Measurements from ENCODE around the gene ENPP1. TPM values are rescaled to one million over a fixed set of nuclear protein-coding genes. Genes with fewer than 3 reads are reported as not detected.
A peak's percentile ranks its signal among the peaks of the same experiment; 100 is the strongest.

ENPP1 gene
- total and polyA plus RNA-seq, 9 donors = 5.4 to 40.7 (median 21.7) TPM

- Histone ChIP-seq H3K4me1 (ENCODE audit: insufficient read depth) (no peaks in the 10 kb centered on the region), H3K27me3 (no peaks in the 10 kb centered on the region), H3K9me3 (no peaks in the 10 kb centered on the region), H3K4me3 (no peak overlapping the region), H3K27ac (no peak overlapping the region), H3K36me3 (no peaks in the 10 kb centered on the region)
- WGBS, 3 donors = 62 to 64% (median 63%) methylated on average over 4 of the region's 4 CpGs
- DNase-seq = peak; percentile 55 to 82 (median 59)
- intact Hi-C loops (cut with DNase I) = loop anchor here in 3 of 4 donors (5.0 to 10.0 kb wide), 3 partner anchors 125 to 215 kb away; no protein-coding TSS in a partner anchor
- TF ChIP-seq POLR2A (IDR thresholded peaks at IDR 0.05) (no peak), EP300 (IDR thresholded peaks at IDR 0.05) (no peak)
- TF ChIP-seq, protein P1, sequence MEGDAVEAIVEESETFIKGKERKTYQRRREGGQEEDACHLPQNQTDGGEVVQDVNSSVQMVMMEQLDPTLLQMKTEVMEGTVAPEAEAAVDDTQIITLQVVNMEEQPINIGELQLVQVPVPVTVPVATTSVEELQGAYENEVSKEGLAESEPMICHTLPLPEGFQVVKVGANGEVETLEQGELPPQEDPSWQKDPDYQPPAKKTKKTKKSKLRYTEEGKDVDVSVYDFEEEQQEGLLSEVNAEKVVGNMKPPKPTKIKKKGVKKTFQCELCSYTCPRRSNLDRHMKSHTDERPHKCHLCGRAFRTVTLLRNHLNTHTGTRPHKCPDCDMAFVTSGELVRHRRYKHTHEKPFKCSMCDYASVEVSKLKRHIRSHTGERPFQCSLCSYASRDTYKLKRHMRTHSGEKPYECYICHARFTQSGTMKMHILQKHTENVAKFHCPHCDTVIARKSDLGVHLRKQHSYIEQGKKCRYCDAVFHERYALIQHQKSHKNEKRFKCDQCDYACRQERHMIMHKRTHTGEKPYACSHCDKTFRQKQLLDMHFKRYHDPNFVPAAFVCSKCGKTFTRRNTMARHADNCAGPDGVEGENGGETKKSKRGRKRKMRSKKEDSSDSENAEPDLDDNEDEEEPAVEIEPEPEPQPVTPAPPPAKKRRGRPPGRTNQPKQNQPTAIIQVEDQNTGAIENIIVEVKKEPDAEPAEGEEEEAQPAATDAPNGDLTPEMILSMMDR (IDR thresholded peaks at IDR 0.05) = peak; percentile 54 to 81 (median 61)
Observed at GRCh38 chr6:131909408-131910218, 101.8 kb downstream of the ENPP1 start.

GRCh38 chr6:131910219-131910589 is 102.4 kb downstream of the ENPP1 start:
- no peaks in the 10 kb centered on the region for H3K27me3 ChIP-seq
- no peak overlapping the region for H3K27ac ChIP-seq
- H3K4me3 ChIP-seq = no peak overlapping the region
- intact Hi-C loops (cut with DNase I) = loop anchor here in 2 of 4 donors (5.0 to 10.0 kb wide), 3 partner anchors 125 to 215 kb away; no protein-coding TSS in a partner anchor
- no peaks in the 10 kb centered on the region for H3K36me3 ChIP-seq
- no peak for DNase-seq
- no peaks in the 10 kb centered on the region for H3K4me1 ChIP-seq (ENCODE audit: insufficient read depth)
- TF ChIP-seq, protein P1 (IDR thresholded peaks at IDR 0.05) = no peak
- TF ChIP-seq EP300 (IDR thresholded peaks at IDR 0.05) (no peak), POLR2A (IDR thresholded peaks at IDR 0.05) (no peak)
- 82 to 93% (median 91%) methylated on average over 1 of the region's 1 CpG for WGBS, 3 donors
- no peaks in the 10 kb centered on the region for H3K9me3 ChIP-seq

GRCh38 chr6:131910956-131911355 is 103.1 kb downstream of the ENPP1 start:
- no peak overlapping the region for H3K27ac ChIP-seq
- WGBS, 3 donors = 72 to 81% (median 79%) methylated on average over 4 of the region's 4 CpGs

DNA sequence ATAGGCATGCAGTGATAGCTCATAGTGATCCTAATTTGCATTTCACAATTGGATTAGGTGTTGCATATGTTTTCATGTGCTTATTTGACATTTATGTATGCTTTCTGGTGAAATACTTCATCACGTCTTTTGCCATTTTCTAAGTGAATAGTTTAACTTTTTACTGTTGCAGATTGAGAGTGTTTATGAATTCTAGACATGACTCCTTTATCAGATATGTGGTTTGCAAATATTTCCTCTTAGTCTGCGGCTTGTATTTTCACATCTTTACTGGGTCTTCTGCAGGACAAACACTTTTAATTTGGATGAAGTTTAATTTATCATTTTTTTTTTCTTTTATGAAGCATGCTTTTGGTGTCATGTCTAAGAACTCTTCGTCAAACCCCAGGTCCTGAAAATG is 104.1 kb downstream of the ENPP1 start:
- Histone ChIP-seq H3K4me1 (ENCODE audit: insufficient read depth) (no peaks in the 10 kb centered on the region), H3K27ac (no peak overlapping the region), H3K4me3 (no peak overlapping the region), H3K27me3 (no peaks in the 10 kb centered on the region), H3K36me3 (no peaks in the 10 kb centered on the region), H3K9me3 (no peaks in the 10 kb centered on the region)
- WGBS, 3 donors = 11 to 41% (median 11%) methylated on average over 3 of the region's 3 CpGs
- intact Hi-C loops (cut with DNase I) = loop anchor here in 2 of 4 donors (5.0 to 10.0 kb wide), 3 partner anchors 127 to 217 kb away; no protein-coding TSS in a partner anchor
- TF ChIP-seq EP300 (IDR thresholded peaks at IDR 0.05) (no peak), POLR2A (IDR thresholded peaks at IDR 0.05) (no peak)
- TF ChIP-seq, protein P1 (IDR thresholded peaks at IDR 0.05) = no peak
- no peak for DNase-seq

More at GRCh38 chr6:131910956-131911355, 103.1 kb downstream of the ENPP1 start:
- Histone ChIP-seq H3K4me3 (no peak overlapping the region), H3K9me3 (no peaks in the 10 kb centered on the region), H3K36me3 (no peaks in the 10 kb centered on the region), H3K27me3 (no peaks in the 10 kb centered on the region), H3K4me1 (ENCODE audit: insufficient read depth) (no peaks in the 10 kb centered on the region)
- intact Hi-C loops (cut with DNase I) = loop anchor here in 2 of 4 donors (5.0 to 10.0 kb wide), 3 partner anchors 126 to 216 kb away; no protein-coding TSS in a partner anchor
- DNase-seq = no peak
- TF ChIP-seq EP300 (IDR thresholded peaks at IDR 0.05) (no peak), POLR2A (IDR thresholded peaks at IDR 0.05) (no peak)
- TF ChIP-seq, protein P1 (IDR thresholded peaks at IDR 0.05) = no peak

Measured in ovary (tissue), 9 donors.